ENCODE measurements around the gene KCNJ9.

KCNJ9 gene

GRCh38 chr1:160127865-160128523 is 46.7 kb downstream of the KCNJ9 start:
- DNase-seq: no peak

GRCh38 chr1:160128636-160129035 is 47.3 kb downstream of the KCNJ9 start:
- DNase-seq: no peak

GRCh38 chr1:160129046-160129445 is 47.7 kb downstream of the KCNJ9 start:
- DNase-seq: no peak

- no peak for DNase-seq
These were observed 48.2 kb downstream of the KCNJ9 start for GRCh38 chr1:160129558-160129957.

- DNase-seq: no peak
These were observed 48.6 kb downstream of the KCNJ9 start for GRCh38 chr1:160129966-160130365.

- DNase-seq: no peak
These were observed 49.1 kb downstream of the KCNJ9 start for GRCh38 chr1:160130486-160130885.

- no peak for DNase-seq
These were observed 49.6 kb downstream of the KCNJ9 start for GRCh38 chr1:160130939-160131338.

GRCh38 chr1:160131803-160132565 is 50.6 kb downstream of the KCNJ9 start:
- DNase-seq: no peak

GRCh38 chr1:160133990-160134770 is 52.8 kb downstream of the KCNJ9 start:
- no peak for DNase-seq

GRCh38 chr1:160134791-160135572 is 53.6 kb downstream of the KCNJ9 start:
- no peak for DNase-seq

- DNase-seq: no peak
These were observed 55.0 kb downstream of the KCNJ9 start for GRCh38 chr1:160136121-160136925.

- no peak for DNase-seq
These were observed 55.5 kb downstream of the KCNJ9 start for GRCh38 chr1:160136926-160137200.

- DNase-seq: no peak
These were observed 56.0 kb downstream of the KCNJ9 start for GRCh38 chr1:160137216-160137862.

GRCh38 chr1:160139840-160140239 is 58.5 kb downstream of the KCNJ9 start:
- DNase-seq: no peak
